CD14-positive monocyte (primary cell): ENCODE results near the gene OSBPL2. TPM values are rescaled to one million over a fixed set of nuclear protein-coding genes. Genes with fewer than 3 reads are reported as not detected.

Experiments used
- DNase-seq, 3 donors: peaks; one replicate each; pipeline ENCODE4 v3.0.0-alpha.2; 2011 to 2022
- H2AFZ ChIP-seq: 2 replicates; pipeline ENCODE4 v1.6.0; 2012; ENCODE audit warnings: mild to moderate bottlenecking, low read depth, low read length, inconsistent platforms; ENCODE audit not compliant: insufficient read depth, poor library complexity, severe bottlenecking
- H3K27ac ChIP-seq, 2 donors: 1 replicate in 1 of 2; 2 replicates in 1 of 2; pipeline ENCODE4 v1.5.1; 2012 to 2013; ENCODE audit warnings: low read length in 2 of 2, control low read depth in 1 of 2, inconsistent platforms in 1 of 2, low read depth in 1 of 2, mild to moderate bottlenecking in 1 of 2
- H3K27me3 ChIP-seq, 2 donors: one replicate each; pipeline versions ENCODE4 v1.6.0 to v1.6.1; 2011 to 2013; ENCODE audit warnings: low read length in 2 of 2; ENCODE audit not compliant: control insufficient read depth in 2 of 2, insufficient read depth in 2 of 2
- H3K36me3 ChIP-seq, 2 donors: replicated peaks in 1 of 2; 1 replicate in 1 of 2; 2 replicates in 1 of 2; pipeline versions ENCODE4 v1.5.1 to v1.6.1; 2012 to 2013; ENCODE audit warnings: low read length in 2 of 2, control low read depth in 1 of 2, inconsistent platforms in 1 of 2, mild to moderate bottlenecking in 1 of 2; ENCODE audit not compliant: insufficient read depth in 2 of 2, control insufficient read depth in 1 of 2
- H3K4me1 ChIP-seq, 2 donors: 1 replicate in 1 of 2; 2 replicates in 1 of 2; pipeline versions ENCODE4 v1.5.1 to v1.6.1; 2012 to 2013; ENCODE audit warnings: low read length in 2 of 2, control low read depth in 1 of 2, inconsistent platforms in 1 of 2, mild to moderate bottlenecking in 1 of 2, moderate library complexity in 1 of 2; ENCODE audit not compliant: insufficient read depth in 2 of 2, control insufficient read depth in 1 of 2
- H3K4me2 ChIP-seq: replicated peaks from 2 replicates; pipeline ENCODE3; 2012; ENCODE audit warnings: low read length, moderate library complexity, mild to moderate bottlenecking; ENCODE audit not compliant: poor library complexity, severe bottlenecking; ENCODE audit errors: extremely low read depth
- H3K4me3 ChIP-seq, 3 experiments: fragments of 200-600 bp in 1 of 3; sonication (generic) in 1 of 3; replicated peaks in 1 of 3; 1 replicate in 2 of 3; 2 replicates in 1 of 3; pipeline ENCODE4 v1.5.1; 2011 to 2013; ENCODE audit warnings: low read length in 3 of 3, mild to moderate bottlenecking in 3 of 3, control low read depth in 2 of 3, low read depth in 2 of 3, inconsistent platforms in 1 of 3, moderate library complexity in 1 of 3
- H3K79me2 ChIP-seq: 2 replicates; pipeline ENCODE4 v1.6.0; 2012; ENCODE audit warnings: mild to moderate bottlenecking, control low read depth, inconsistent platforms, low read length, moderate library complexity; ENCODE audit not compliant: insufficient read depth
- H3K9ac ChIP-seq: 2 replicates; pipeline ENCODE4 v1.6.0; 2017; ENCODE audit warnings: low read length, mild to moderate bottlenecking; ENCODE audit not compliant: insufficient read depth, poor library complexity, severe bottlenecking
- H3K9me3 ChIP-seq, 2 donors: replicated peaks in 1 of 2; 1 replicate in 1 of 2; 2 replicates in 1 of 2; pipeline versions ENCODE4 v1.5.1 to v1.6.1; 2012 to 2013; ENCODE audit warnings: low read length in 2 of 2, control low read depth in 1 of 2; ENCODE audit not compliant: control insufficient read depth in 1 of 2, insufficient read depth in 1 of 2
- H4K20me1 ChIP-seq: 2 replicates; pipeline ENCODE4 v1.6.0; 2012; ENCODE audit warnings: mild to moderate bottlenecking, low read length, control low read depth, moderate library complexity; ENCODE audit not compliant: insufficient read depth
- H3K27ac Mint-ChIP-seq, 7 donors: one replicate each; pipeline ENCODE4 v1.8.0; 2020; ENCODE audit warnings: mild to moderate bottlenecking in 7 of 7, mixed read lengths in 7 of 7, moderate library complexity in 6 of 7, inconsistent platforms in 2 of 7
- H3K27me3 Mint-ChIP-seq, 3 donors: one replicate each; pipeline ENCODE4 v1.8.0; 2021 to 2022; ENCODE audit warnings: low read depth in 3 of 3, mild to moderate bottlenecking in 3 of 3, mixed read lengths in 3 of 3, moderate library complexity in 3 of 3, inconsistent platforms in 1 of 3
- H3K36me3 Mint-ChIP-seq, 2 donors: one replicate each; pipeline ENCODE4 v1.8.0; 2020; ENCODE audit warnings: mixed read lengths in 2 of 2, inconsistent platforms in 1 of 2, mild to moderate bottlenecking in 1 of 2
- H3K4me1 Mint-ChIP-seq: one replicate; pipeline ENCODE4 v1.8.0; 2020; ENCODE audit warnings: mild to moderate bottlenecking, mixed read lengths
- H3K4me3 Mint-ChIP-seq, 2 donors: one replicate each; pipeline ENCODE4 v1.8.0; 2020; ENCODE audit warnings: mild to moderate bottlenecking in 2 of 2, mixed read lengths in 2 of 2, moderate library complexity in 1 of 2
- H3K9me3 Mint-ChIP-seq, 7 donors: one replicate each; pipeline ENCODE4 v1.8.0; 2020 to 2022; ENCODE audit warnings: mixed read lengths in 7 of 7, mild to moderate bottlenecking in 6 of 7, moderate library complexity in 6 of 7, inconsistent platforms in 2 of 7
- WGBS: methylation state at CpG from one replicate; pipeline ENCODE4 v1.1.5; 2013; ENCODE audit warnings: missing lambda C conversion rate; ENCODE audit not compliant: insufficient coverage; 5-methylcytosine and 5-hydroxymethylcytosine counted together
- intact Hi-C, 2 donors: fragments of 100-400 bp; cut with micrococcal nuclease; formaldehyde crosslinking; loops; one replicate each; pipeline versions ENCODE4 v1.15.0 to v1.15.1; 2023
- polyA plus RNA-seq, 3 donors: library from polyadenylated mRNA; depleted of rRNA in 1 of 3; unstranded in 2 of 3; stranded (reverse) in 1 of 3; fragments of 300-500 nt in 2 of 3; fragments of >200 nt in 1 of 3; fragmentation: Illumina TruSeq in 2 of 3; gene quantifications; 1 replicate in 2 of 3; 2 replicates in 1 of 3; pipeline ENCODE4 v1.2.3, GENCODE V29; 2012 to 2021
- TF ChIP-seq, protein P1 (sequence below): fragments of 200-600 bp; IDR thresholded peaks from one replicate; pipeline ENCODE4 v1.8.0; 2022; ENCODE audit warnings: antibody characterized with exemption, mild to moderate bottlenecking

OSBPL2 gene
- polyA plus RNA-seq, 3 donors, result 12.9 to 29.1 (median 17.9) TPM

DNA sequence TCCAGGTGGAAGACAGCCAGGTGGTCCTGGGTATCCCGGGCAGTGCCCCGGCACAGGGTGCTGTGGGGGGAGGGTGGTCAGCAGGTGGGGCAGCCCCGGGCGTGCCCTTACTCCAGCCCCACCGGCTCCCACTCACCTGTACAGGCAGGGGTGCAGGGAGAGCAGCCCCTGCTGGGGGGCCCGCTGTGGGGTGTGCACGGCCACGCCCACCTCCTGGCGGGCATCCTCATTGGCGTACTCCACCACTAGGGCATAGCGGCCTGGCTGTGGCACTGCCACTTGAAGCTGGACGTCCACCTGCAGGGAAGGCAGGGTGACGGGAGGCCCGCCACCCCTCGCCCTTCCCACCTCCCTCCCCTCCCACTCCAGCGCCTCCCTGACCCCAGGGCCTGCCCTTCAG lies 94.1 kb downstream of the OSBPL2 start:
- Mint-ChIP-seq H3K27ac (no peak overlapping the region), H3K9me3 (peaks cover 0 to 1% (median 0%) of the 10 kb centered on the region in 7 donors), H3K36me3 (no peaks in the 10 kb centered on the region), H3K27me3 (peaks cover 1 to 5% (median 4%) of the 10 kb centered on the region in 3 donors), H3K4me1 (peaks cover 3% of the 10 kb centered on the region), H3K4me3 (no peak overlapping the region)
- Histone ChIP-seq H3K36me3 (no peaks in the 10 kb centered on the region), H2AFZ (no peak overlapping the region), H3K27me3 (no peaks in the 10 kb centered on the region), H3K27ac (no peak overlapping the region), H3K9me3 (no peaks in the 10 kb centered on the region), H4K20me1 (no peaks in the 10 kb centered on the region), H3K4me3 (no peak overlapping the region), H3K9ac (no peak overlapping the region), H3K4me2 (no peak overlapping the region), H3K79me2 (no peaks in the 10 kb centered on the region), H3K4me1 (no peaks in the 10 kb centered on the region)
- WGBS, result 88% methylated on average over 8 of the region's 16 CpGs
- intact Hi-C loops, result no loop called here
- DNase-seq, result no peak
- TF ChIP-seq, protein P1, sequence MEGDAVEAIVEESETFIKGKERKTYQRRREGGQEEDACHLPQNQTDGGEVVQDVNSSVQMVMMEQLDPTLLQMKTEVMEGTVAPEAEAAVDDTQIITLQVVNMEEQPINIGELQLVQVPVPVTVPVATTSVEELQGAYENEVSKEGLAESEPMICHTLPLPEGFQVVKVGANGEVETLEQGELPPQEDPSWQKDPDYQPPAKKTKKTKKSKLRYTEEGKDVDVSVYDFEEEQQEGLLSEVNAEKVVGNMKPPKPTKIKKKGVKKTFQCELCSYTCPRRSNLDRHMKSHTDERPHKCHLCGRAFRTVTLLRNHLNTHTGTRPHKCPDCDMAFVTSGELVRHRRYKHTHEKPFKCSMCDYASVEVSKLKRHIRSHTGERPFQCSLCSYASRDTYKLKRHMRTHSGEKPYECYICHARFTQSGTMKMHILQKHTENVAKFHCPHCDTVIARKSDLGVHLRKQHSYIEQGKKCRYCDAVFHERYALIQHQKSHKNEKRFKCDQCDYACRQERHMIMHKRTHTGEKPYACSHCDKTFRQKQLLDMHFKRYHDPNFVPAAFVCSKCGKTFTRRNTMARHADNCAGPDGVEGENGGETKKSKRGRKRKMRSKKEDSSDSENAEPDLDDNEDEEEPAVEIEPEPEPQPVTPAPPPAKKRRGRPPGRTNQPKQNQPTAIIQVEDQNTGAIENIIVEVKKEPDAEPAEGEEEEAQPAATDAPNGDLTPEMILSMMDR, result no peak

GRCh38 chr20:62332989-62333819 lies 94.9 kb downstream of the OSBPL2 start:
- H3K36me3 ChIP-seq, result no peaks in the 10 kb centered on the region
- no peaks in the 10 kb centered on the region for H3K36me3 Mint-ChIP-seq
- no peak overlapping the region for H3K27ac ChIP-seq
- peaks cover 5% of the 10 kb centered on the region for H3K4me1 Mint-ChIP-seq
- H4K20me1 ChIP-seq, result no peaks in the 10 kb centered on the region
- H3K4me3 Mint-ChIP-seq, result no peak overlapping the region
- 93% methylated on average over 24 of the region's 34 CpGs for WGBS
- H3K27me3 ChIP-seq, result no peaks in the 10 kb centered on the region
- peaks cover 1 to 5% (median 4%) of the 10 kb centered on the region in 3 donors for H3K27me3 Mint-ChIP-seq
- H3K9ac ChIP-seq, result no peak overlapping the region
- TF ChIP-seq, protein P1, result no peak
- H3K4me3 ChIP-seq, result no peak overlapping the region
- H3K4me1 ChIP-seq, result no peaks in the 10 kb centered on the region
- no peaks in the 10 kb centered on the region for H3K9me3 ChIP-seq
- H3K9me3 Mint-ChIP-seq, result peaks cover 0 to 1% (median 0%) of the 10 kb centered on the region in 7 donors
- no peak overlapping the region for H3K27ac Mint-ChIP-seq
- H3K4me2 ChIP-seq, result no peak overlapping the region
- H3K79me2 ChIP-seq, result no peaks in the 10 kb centered on the region
- H2AFZ ChIP-seq, result no peak overlapping the region
- intact Hi-C loops, result no loop called here
- no peak for DNase-seq
